AG08395 (cell line): ENCODE data around the gene GTSF1L.

Experiments
- DNase-seq: peaks from one replicate; pipeline ENCODE4 v3.0.0; 2012; ENCODE audit warnings: mixed read lengths, low spot score

Gene GTSF1L

DNA sequence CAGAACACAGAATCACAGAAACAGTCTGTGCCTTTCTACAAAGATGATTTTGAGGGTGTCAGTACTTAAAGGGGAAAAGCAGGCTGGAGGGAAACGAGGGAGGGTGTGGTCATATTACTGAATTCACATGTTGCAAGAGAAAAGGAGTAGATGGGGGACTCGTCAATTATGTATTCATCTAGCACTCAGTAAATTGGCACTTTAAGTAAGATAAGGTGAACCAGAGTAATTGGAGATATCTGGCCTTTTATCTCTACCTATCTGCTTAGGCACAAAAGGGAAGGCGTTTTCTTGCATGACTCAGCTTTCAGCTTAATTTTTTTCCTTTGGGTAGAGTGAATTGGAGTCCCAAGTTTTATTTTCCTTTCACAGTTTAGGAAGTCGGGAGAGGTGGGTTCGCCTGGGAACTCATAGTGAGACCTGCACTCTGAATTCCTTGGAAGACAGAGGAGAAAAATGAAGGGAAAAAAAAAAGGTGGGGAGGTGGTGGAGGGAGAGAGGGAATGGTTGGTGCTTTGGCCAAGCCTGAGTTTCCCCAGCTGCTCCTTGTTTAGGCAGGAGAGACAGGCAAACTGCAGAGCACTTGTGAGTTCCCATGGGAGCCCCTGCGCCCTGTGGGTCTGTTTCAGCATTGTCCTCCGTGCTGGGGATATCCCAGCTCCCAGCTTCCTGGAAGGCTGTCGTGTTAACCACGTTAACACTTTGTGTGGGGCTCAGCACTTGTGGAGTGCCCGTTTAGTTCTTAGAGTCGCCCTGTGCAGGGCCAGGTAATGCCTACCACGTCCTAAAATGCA is 19.7 kb upstream of the GTSF1L start:
- DNase-seq: no peak

DNA sequence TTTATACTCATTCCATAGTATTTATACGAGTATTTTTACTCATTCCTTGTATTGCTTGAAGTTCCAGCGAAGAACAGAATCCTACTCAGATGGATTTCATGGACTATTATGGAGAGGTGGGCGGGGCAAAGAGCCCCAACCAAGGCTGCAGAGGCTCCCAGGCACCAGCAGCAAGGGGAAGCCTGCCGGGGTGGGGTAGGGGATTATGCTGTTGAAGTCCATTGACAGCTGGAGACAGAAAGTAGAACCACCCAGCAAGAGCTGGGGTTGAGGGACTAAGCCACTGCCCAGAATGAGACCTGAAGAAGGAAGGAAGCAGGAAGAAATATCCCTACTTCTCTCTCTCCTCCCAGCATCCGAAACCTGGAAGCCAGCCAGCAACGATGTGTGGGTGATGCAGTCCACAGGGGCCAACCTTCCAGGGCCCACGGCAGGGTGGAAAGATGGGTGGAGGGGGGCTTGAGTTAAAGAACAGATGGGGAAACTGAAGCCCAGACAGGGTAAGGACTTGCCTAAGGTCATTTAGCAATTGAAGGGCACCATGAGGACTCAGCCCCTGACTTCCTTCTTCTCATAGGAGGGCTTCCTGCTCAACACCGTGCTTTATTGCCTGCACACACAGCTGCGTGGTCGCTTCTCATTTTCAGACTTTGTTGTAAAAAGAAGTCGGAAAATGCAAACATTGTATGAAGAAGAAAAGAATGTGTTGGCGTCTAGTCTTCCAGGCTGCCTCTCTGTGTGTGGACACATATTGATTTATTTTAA is 18.3 kb upstream of the GTSF1L start:
- no peak for DNase-seq

DNA sequence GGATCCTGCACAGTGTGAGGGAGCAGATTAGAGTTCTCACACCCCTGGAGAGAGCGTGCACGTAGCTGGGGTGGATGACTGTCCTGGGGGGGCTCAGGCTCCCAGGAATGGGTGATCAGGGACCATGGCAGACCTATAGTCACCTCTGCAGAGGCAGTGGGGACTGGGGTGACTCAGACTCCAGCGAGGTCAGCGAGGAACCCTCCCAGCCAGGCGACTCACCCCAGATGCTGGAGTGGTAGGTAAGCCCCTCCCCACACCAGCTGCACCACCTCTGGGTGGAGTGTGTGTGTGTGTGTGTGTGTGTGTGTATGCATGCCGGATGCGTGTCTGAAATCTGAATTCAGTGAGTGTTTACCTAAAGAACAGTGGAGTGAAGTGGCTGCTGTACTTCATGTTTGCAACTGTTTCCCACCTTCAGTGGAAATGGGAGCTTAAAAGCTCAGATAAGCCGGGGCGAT is 17.4 kb upstream of the GTSF1L start:
- DNase-seq: peak; percentile 44

DNA sequence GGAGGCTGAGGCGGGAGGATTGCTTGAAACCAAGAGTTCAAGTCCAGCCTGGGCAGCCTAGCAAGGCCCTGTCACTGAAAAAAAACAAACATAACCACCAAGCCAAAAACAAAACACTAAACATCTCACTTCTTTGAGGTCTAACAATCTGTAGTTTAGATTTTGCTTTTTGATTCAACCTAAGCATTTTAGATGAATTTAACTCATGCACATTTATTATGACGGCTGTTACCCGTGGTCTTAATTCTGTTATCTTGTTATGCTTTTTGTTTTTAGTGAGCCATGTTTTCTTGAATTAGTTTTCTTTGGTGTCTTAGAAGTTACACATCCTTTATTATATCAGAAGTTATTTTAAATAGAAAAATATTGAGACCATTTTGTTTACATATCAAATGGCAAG is 13.8 kb upstream of the GTSF1L start:
- no peak for DNase-seq

DNA sequence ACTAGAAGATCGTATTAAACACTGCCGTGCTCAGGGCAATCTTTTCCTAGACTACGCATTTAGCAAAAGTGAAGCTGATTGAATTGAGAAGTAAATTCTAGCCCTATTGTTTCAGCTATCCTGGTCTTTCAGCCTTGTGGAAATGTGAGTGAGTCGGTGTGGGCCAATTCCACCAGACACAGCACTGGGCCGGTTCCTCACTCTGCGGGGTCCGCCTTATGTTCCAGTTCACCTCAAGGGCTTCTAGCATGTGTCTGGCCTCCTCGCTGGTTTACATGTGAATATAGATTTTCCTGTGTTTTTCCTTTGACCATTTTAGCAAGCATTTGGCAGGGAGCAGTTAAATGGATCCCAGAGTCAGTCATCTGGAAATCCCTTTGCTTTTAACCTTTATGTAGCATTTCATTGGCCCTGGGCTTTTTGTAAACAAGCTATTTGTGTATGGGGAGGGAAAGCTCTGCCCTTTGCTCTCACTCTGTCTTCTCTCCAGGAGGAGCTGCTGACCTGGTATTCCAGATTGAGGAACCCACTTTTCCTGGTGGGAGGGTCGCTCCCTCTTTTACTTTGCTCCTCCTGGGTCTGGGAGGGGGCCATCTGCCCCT is 12.4 kb upstream of the GTSF1L start:
- DNase-seq: no peak

DNA sequence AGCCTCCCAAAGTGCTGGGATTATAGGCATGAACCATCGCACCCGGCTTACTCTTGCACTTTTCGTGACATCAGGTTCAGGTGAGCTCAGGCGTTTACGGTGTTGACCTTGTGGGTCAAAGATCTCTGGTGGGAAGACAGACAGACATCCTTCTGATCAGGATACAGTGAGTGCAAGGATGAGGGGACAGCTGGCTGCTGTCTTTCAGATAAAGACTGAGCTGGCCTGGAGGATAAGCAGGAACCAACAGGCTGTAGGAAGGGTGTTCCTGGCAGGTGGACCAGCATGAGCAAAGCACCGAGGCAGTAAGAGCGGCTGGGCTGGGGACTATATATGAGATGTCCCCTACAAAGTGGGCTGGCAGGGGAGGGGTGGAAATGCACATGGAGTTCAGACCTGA is 11.1 kb upstream of the GTSF1L start:
- DNase-seq: no peak

DNA sequence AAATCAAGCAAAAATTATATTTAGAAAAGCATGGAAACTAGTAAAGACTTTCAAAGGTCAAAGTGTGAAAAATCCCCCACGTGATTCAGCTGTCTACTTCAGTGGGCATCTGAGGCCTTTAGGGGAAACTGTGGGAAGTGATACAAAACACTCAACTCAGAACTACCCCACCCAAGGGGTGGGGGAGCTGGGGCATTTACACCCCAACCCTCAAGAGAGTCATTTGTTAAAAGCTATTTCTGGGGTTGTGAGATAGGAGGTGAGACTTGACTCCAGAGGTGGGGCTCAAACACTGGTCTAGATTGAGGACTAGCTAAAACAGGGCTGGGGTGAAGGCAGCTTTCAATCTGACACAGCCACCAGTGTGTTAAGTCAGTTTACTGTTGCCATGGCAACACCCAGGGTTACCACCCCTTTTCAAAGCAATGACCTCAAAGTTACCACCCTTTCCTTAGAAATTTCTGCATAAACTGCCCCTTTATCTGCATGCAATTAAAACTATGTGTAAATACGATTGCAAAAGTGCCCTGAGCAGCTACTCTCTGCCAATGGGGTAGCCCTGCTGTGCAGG is 9.9 kb upstream of the GTSF1L start:
- no peak for DNase-seq

DNA sequence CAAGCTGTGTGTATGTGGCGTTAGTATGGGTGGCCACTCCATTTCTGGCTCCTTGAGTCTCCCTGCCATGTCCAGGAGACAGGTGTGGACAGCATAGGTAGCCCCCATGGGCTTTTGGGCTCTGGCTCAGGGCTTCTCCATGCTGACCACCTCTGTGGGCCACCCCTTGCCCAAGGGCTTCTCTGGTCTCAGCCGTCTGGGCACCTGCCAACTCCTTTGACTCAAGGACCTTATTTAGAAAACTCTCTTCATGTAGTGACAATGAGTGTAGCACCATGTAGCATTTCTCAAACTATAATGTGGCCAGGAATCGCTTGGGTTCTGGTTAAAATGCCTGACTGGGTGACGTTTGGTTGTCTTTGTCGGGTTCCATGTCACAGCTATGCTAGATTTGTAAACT is 5.1 kb upstream of the GTSF1L start:
- no peak for DNase-seq

DNA sequence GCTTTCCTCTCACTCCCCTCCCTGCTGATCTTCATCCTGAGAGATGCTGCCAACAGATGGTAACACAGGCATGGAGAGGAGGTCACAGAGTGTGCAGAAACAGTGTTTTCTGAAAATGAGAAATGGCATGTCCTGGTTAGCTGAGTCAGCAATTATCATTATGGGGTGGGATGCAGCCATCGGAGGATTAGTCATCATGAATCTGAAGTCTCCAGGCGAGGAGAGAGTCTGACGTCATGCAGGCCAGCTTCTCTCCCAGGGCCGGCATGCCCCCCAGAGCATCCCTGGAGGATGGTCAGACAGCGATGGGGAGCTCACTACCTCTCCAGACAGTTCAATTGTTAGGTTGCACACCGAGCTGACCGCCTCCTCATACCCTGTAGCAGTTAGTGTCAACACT is 4.7 kb upstream of the GTSF1L start:
- peak; percentile 56 for DNase-seq

DNA sequence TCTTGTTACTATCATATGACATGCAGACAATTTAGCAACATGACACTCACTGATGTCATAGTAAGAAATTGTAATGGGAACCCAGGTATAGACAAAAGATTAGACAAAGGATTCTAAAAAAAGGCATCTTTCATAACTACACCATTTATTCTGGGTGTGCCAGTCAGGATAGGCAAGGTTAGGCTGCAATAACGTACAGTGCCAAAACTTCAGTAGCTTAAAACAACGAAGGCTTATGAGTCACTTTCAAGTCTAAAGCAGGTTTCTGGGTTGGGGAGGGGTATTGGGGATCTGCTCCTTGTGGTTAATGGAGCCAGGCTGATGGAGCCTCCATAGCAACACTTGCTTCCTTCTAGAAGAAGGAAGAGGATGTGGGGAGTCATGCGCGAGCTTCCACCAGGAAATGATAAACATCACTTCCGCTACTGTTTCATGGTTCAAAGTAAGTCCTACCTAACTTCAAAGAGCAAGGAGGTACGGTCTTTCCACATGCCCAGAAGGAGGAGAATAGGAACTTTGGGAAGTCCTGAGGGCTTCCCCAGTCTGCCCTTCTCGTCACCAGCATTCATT is 2.0 kb upstream of the GTSF1L start:
- no peak for DNase-seq

DNA sequence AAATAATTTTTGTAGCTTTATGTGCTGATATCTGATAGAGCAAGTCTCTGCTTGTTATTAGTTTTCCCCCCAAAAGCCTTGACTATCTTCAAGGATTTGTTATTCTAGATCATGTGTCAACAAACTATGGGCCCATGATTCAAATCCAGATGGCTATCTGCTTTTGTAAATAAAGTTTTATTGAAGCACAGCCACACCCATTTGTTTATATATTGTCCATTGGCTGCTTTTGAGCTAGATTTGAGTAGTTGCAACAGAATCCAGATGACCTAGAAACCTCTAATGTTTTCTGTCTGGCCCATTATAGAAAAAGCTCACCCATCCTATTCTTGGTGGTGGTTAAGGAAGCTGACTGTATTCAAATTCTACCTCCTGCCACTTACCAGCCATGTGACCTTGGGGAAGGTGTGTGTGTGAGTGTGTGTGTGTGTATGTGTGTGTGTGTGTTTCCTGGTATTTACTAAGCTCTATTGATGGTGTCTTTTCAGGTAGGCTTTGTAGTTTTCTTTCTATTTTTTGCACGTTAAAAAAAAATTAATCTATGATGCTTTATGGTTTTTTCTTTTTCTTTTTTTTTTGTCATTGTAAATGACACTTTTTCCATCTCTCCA is 1.3 kb upstream of the GTSF1L start:
- DNase-seq: no peak

DNA sequence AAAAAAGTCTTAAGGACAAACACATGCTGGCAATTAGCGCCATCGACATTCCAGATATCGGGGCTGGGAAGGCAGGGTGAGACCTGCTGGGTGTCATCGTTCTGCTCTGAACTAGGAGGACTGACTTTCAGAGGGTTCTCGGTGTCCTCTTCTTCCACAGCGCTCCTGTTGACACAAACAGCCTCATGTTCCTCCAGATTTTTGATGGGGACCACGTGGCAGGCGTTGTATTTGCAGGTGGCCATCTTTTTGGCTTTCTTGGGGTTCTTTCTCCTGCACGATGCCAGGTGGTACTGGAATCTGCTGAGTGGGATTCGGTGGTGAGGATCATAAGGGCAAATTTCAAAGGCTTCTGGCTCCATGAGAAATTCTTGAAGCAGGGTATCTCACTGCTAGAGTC is 469 bp downstream of the GTSF1L start:
- DNase-seq: no peak

DNA sequence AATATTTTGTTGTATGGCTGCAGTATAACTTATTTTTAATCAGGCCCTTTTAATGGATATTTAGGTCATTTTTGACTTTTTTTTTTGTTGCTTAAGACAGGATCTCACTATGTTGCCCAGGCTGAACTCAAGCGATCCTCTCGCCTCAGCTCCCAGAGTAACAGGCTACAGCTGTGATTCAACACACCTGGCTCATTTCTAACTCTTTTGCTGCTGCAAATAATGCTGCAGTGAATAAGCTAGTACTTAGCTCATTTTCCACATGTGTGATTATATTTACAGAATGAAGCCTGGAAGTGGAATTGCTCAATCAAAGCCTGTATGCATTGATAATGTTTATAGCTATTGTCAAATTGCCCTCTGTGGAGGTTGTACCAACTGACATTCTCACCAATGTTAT is 1.1 kb downstream of the GTSF1L start:
- DNase-seq: no peak

DNA sequence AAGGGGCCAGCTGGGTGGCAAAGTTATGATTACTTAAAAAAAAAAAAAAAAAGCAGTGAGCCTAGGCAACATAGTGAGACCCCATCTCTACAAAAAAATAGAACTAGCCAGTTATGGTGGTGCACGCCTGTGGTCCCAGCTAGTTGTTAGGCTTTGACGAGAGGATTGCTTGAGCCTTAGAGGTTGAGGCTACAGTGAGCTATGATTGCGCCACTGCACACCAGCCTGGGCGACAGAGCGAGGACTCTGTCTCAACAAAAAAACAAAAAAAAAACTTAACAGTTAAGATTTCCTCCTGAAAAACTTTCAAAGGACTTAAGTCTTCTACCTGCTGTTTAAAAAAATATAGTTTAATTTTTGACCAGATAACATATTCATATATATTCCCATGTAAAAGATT is 2.4 kb downstream of the GTSF1L start:
- DNase-seq: no peak

DNA sequence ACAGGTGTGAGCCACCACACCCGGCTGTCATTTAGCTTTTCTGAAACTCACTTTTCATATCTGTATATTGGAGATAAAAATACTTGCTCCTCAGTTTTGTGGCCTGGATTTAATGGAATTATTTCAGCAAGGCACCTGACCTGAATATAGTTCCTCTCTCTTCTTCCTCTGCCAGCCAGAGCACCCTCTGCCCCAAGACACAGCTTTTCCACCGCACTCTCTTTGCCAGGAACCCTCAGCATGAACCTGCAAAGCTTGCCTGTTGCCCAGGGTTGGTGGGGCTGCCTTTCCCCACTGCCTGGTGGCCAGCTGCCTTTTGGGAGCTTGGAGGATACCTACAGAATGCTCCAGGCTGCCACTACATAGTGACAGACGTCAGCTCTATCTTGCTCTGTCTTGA is 3.1 kb downstream of the GTSF1L start:
- DNase-seq: no peak

DNA sequence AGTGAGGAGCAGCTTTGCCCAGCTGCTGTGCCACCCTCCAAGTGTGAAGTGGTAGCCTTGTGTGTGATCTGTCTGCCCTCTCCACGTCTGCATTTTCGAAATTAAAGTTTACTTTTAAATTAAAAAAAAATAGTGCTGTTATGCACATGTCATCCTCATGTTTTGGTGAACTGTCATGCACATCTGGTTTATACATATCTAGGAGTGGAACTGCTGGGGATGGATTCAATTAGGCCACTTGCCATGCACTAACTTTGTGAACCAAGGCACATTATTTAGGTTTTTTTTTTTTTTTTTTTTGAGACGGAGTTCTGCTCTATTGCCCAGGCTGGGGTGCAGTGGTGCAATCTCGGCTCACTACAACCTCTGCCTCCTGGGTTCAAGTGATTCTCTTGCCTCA is 3.6 kb downstream of the GTSF1L start:
- no peak for DNase-seq

DNA sequence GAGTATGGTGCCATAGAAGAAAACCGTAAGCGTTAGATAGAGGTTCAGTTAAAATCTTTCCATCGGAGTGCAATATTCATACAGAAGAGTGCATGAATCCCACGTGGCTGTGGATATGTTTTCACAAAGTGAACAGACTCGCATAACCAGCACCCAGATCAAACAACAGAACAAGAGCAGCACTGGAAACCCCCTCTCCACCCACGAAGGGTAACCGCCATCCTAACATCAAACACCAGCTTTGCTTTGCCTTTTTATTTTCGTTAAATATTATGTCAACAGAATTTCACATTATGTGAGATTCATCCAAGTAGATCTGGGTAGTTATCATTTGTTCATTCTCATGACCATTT is 4.7 kb downstream of the GTSF1L start:
- DNase-seq: no peak

DNA sequence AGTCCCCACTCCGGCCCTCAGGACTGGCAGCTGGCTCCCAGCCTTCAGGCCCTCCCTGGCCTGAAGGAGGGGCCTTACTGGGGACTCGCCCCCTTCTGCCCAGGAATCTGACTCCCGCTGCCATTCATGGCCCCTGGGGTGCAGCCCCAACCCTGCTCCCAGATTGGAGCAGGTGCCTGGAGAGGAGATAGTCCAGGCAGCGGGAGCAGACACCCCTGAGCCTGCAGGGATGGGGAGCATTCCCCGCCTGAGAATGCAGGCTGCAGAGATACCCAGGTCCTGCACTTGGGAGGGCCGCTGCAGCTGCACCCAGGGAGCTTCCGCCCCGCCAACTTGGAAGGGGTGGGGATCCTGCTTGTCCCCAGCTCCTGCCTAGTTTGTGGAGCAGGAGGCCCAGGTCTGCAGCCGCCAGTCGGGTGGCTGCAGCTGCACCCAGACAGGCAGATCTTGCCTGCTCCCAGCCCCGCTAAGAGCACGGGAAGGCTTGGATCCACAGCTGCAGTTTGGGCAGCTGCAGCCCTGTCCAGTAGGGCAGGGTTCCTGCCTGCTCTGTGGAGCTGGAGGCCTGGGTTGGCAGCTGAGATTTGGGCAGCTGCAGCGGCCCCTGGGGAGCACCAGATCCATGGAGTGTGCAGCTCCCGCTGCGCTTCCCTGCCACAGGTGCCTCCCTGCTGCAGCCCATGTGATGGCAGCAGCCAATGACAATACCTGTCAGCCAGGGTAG is 5.2 kb downstream of the GTSF1L start:
- no peak for DNase-seq

DNA sequence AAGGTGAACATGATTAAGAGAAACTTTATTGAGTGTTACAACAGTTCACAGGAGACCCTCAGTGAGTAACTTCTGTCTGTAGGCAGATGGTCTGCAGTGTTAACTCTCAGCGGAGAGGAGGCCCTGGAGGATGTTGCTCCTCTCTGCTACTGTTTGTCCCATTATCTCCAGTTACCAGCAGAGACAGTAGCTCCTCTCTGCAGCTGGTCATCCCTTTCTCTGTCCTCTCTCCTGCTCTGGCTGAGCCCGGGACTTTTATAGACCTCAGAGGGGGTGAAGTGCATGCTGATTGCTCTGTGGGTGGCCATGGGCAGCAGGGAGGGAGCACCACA is 5.7 kb downstream of the GTSF1L start:
- no peak for DNase-seq

DNA sequence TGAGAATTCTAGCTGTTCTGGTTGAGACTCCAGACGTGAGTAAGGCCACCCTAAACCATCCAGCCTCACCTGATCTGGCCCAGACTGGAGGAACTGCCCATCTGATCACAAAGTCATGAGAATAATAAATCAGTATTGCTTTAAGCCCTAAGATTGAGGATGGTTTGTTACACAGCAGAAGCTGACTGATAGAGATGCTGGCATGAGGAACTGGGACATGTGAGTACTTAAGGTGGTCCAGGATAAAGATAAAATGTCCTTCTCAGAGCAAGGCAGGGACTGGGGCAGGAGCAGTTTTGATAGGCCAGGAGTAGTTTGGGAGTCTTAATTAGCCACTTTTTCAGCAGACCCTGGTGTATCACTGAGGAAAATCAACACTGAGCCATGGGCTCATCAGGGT is 6.8 kb downstream of the GTSF1L start:
- no peak for DNase-seq

DNA sequence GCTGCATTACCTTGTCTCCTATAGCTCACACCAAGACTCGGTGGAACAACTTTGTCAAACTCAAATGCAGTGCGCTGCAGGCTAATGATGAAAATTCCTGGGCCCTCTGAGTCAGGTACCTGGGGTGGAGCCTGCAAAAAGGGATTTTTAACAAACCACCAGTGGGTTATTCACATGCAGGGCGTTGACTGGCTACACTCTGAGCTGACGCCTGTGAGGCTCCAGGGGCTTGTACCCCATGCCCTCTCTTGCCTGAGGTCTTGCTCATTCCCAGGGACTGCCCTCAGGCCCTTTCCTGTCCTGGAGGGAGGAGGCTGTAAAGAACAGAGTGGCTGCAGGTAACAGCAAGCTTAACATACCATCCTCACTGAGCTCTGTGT is 9.2 kb downstream of the GTSF1L start:
- DNase-seq: no peak
